Sigmoid colon (tissue), 4 donors: ENCODE measurements around the gene DNAH10.

ENCODE experiments used
- CTCF ChIP-seq, 4 experiments: fragments of 450-650 bp in 3 of 4; fragments of 200-600 bp in 1 of 4; IDR thresholded peaks; one replicate each; pipeline ENCODE4 v1.5.1; 2016 to 2019; ENCODE audit warnings: antibody characterized with exemption in 4 of 4, mild to moderate bottlenecking in 3 of 4, moderate library complexity in 2 of 4
- EP300 ChIP-seq, 4 donors: sonication (generic); formaldehyde crosslinking; IDR thresholded peaks; one replicate each; pipeline ENCODE4 v1.6.1; 2017; ENCODE audit warnings: antibody characterized with exemption in 4 of 4
- POLR2A ChIP-seq, 2 donors: fragments of 450-650 bp; IDR thresholded peaks; one replicate each; pipeline ENCODE4 v1.6.1; 2016; ENCODE audit warnings: antibody characterized with exemption in 2 of 2, mild to moderate bottlenecking in 2 of 2, moderate library complexity in 2 of 2
- POLR2AphosphoS5 ChIP-seq, 4 donors: sonication (generic); formaldehyde crosslinking; IDR thresholded peaks; one replicate each; pipeline ENCODE4 v1.6.1; 2017; ENCODE audit warnings: antibody characterized with exemption in 4 of 4

GRCh38 chr12:123799227-123799626, 37.1 kb downstream of the DNAH10 start:
- TF ChIP-seq POLR2AphosphoS5 (IDR thresholded peaks at IDR 0.05): no peak
- no peak for TF ChIP-seq CTCF (IDR thresholded peaks at IDR 0.05)
- no peak for TF ChIP-seq POLR2A (IDR thresholded peaks at IDR 0.05)
- no peak for TF ChIP-seq EP300 (IDR thresholded peaks at IDR 0.05)
